ENCODE data around the gene KLF3.

KLF3 gene

DNA sequence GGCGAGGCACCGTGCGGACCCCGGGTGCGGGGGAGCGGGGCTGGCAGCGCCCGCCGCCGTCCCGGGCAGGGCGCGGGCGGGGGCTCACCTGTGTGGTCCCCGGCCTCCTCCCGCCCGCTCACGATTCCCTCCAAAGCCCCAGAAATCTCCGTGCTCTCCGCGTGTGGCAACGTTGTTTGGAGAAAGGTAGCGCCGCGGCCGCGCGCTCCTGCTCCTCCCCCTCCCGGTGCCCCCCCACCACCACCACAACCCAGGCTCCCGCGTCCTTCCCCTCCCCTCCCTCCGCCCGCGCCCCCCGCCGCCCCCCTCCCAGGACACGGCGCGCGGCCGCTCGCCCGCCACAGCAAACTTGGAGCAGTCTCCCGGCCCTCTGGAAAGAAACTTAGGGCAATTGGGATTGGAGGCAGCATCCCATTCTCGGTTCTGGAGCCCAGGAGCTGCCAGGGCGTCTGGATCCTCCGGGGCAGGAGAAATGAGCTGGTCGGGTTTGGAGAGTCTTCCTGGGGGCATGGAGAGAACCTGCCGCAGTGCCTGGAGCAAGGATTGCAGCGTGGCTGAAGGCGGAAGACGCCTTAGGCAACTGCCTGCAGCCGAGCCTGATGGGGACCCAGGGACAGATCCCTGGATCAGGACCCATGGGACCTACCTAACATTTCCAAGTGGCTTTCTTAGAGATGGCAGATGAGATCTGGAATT, 855 bp downstream of the KLF3 start:
- Mint-ChIP-seq H3K36me3 (no peaks in the 10 kb centered on the region), H3K27me3 (no peaks in the 10 kb centered on the region), H3K4me3 (peak overlapping the region; percentile 83 to 88), H3K4me1 (peaks cover 40 to 55% of the 10 kb centered on the region in 2 donors), H3K27ac (peak overlapping the region; percentile 81), H3K9me3 (peaks cover 0 to 4% of the 10 kb centered on the region in 2 donors)
- ATAC-seq (replicated peaks) (peak in 1 of 2 donors; percentile 2), DNase-seq (no peak)

DNA sequence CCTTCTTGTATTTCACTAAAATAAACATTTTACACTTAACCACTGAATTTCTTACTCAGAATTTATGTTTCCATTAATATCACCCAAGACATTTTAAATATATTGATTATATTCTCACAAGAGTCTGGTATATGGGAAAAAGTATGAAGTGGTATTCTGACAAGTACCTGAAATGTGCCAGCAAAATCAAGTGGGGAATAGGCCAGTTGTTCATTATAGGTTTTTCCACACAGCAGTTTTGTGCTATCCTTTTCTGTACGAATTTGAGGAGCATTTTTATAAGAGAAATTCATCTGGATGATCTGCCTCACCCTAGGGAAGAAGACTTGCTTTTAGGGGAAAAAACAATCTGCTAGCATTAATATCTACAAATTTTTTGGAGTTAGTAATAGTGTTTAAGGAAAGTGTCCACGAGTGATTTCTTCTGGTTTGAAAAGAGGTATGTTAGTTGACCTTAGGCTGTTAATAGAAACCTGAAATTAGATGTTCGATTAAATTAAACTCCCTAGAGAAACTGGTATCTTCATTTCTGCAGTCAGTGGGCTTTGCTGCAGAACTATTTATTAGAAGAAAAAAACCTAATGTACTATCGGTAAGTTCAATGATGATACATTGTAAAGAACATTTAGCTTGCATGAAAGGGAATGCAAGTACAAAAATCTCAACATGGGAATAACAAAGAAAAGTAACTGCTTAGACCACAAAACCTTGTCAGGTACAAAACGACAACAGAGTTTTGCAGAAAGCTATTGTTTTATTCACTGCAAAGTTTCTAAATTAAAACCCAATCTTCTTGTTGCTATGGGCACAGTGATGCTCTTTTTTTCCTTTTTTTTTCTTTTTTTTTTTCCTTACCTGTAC, 1.8 kb downstream of the KLF3 start:
- Mint-ChIP-seq H3K27me3 (no peaks in the 10 kb centered on the region), H3K4me3 (peak overlapping the region; percentile 29 to 88), H3K27ac (peak overlapping the region; percentile 25), H3K4me1 (peaks cover 42 to 62% of the 10 kb centered on the region in 2 donors), H3K9me3 (peaks cover 0 to 2% of the 10 kb centered on the region in 2 donors), H3K36me3 (no peaks in the 10 kb centered on the region)
- DNase-seq (no peak), ATAC-seq (replicated peaks) (no peak)

DNA sequence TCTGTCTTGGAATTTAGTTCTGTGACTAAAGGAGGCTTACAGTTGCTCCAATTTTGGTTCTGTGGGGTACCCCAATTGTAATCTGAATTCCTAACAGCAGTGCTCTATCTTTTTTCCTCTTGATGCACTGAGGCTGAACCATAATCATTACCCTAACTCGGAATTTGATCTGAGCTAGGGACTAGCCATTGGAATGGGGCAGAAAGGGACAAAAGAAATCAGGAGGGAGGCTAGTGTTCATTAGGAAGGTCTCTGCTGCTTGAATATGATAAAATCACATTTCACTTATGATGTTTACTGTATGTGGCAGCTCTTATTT, 2.7 kb downstream of the KLF3 start:
- Mint-ChIP-seq H3K27ac (no peak overlapping the region), H3K4me3 (peak overlapping the region; percentile 73 to 74), H3K27me3 (no peaks in the 10 kb centered on the region), H3K9me3 (no peaks in the 10 kb centered on the region), H3K4me1 (peaks cover 47 to 65% of the 10 kb centered on the region in 2 donors), H3K36me3 (no peaks in the 10 kb centered on the region)
- ATAC-seq (replicated peaks) (no peak), DNase-seq (no peak)

DNA sequence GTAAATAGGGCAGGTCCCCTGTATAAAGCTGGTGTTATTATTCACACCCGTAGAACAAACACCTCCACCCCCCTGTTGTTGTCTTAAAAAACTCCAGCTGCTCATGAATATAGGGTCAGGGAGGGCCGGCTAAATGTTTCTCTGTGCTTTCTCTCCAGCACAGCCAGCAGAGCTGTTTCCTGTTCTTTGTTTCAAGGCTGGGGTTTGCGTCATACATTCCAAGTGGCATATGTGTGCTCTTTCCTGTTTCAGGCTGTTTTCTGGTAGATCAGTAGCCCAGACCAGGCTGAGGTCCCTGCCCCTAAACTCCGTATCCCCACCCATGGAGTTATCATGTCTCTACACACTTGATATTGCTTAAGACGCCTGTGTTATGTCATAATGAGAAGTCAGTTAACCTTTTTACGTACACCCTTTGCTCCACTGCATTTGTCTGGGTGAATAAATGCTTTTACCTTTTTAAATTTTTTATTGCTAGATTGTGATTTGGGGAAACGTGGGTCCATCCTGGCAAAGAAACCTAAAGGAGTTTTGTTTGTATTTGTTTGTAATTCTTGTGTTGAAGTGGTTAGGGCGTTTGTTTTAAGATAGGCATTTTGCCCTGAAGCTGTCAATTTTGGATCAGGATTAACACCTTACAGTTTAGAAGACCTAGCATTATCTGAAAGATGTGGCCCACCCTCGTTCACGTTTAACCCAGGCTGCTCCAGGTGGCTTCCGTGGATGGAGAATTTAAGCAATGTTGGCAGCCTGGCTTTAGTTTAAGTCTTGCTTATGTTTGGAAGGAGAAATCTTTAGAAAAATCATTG, 3.3 kb downstream of the KLF3 start:
- ATAC-seq (replicated peaks): peak; percentile 7 to 18
- peak overlapping the region; percentile 70 for H3K27ac Mint-ChIP-seq
- no peaks in the 10 kb centered on the region for H3K27me3 Mint-ChIP-seq
- no peak for DNase-seq
- H3K4me3 Mint-ChIP-seq: peak overlapping the region; percentile 73 to 74
- H3K36me3 Mint-ChIP-seq: no peaks in the 10 kb centered on the region
- H3K9me3 Mint-ChIP-seq: no peaks in the 10 kb centered on the region
- H3K4me1 Mint-ChIP-seq: peaks cover 50 to 65% of the 10 kb centered on the region in 2 donors

DNA sequence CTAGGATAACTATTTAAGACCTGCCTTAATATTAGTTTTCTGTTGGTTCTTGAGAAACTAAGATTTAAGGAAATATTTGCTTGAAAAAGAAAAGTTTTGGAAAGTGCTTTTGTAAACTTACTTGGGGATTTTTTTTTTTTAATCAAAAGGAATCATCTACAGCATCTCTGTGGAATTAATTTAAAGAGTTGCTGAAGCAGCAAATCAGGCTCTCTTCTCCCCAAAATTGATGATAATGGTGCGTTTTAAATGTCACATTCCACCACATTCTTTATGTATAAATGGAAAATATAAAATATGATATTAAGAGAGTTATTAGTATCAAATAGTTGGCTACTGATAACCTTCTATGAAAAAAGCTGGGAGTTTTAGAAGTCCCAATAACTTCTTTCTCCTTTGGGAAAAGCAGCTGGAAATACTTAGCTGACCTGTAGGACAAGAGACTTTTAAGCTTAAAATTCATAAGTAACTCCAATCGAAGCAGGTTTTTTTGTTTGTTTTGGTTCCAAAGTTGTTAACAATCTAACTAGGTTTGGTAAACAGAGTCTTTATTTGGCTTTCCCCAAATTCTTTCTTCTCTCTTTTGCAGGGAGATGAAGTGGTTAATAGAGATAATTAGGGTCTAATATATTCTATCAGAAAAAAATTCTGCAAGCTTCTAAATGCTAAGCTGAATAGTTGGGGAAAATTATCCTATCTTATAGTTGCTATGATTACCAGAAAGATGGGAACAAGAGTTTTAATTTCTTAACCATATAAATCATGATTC, 4.4 kb downstream of the KLF3 start:
- H3K9me3 Mint-ChIP-seq: no peaks in the 10 kb centered on the region
- no peaks in the 10 kb centered on the region for H3K27me3 Mint-ChIP-seq
- no peak overlapping the region for H3K27ac Mint-ChIP-seq
- peaks cover 0 to 3% of the 10 kb centered on the region in 2 donors for H3K36me3 Mint-ChIP-seq
- H3K4me1 Mint-ChIP-seq: peaks cover 58 to 73% of the 10 kb centered on the region in 2 donors
- DNase-seq (no peak), ATAC-seq (replicated peaks) (no peak)
- no peak overlapping the region for H3K4me3 Mint-ChIP-seq

DNA sequence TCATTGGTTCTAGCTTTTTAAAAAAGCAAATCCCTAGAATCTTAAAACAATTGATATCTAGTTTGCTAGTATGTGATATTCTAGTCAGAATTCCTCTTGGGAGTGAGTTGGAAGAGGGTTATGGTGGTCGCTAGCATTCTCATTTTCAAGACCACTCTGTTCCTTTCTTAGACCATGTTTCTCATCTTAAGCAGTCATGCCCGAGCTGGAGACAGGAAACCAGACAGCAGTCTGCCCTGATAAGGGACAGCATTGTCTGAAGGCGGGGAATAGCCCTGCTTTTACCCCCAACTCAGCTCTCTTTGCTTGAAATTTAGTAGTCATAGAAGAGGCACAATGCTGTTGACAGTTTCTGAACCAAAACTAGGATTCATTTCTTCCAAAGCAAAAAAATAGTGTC, 5.2 kb downstream of the KLF3 start:
- no peaks in the 10 kb centered on the region for H3K9me3 Mint-ChIP-seq
- peaks cover 0 to 3% of the 10 kb centered on the region in 2 donors for H3K36me3 Mint-ChIP-seq
- ATAC-seq (replicated peaks) (no peak), DNase-seq (no peak)
- peaks cover 65 to 81% of the 10 kb centered on the region in 2 donors for H3K4me1 Mint-ChIP-seq
- no peak overlapping the region for H3K4me3 Mint-ChIP-seq
- peak overlapping the region; percentile 69 for H3K27ac Mint-ChIP-seq
- H3K27me3 Mint-ChIP-seq: no peaks in the 10 kb centered on the region

DNA sequence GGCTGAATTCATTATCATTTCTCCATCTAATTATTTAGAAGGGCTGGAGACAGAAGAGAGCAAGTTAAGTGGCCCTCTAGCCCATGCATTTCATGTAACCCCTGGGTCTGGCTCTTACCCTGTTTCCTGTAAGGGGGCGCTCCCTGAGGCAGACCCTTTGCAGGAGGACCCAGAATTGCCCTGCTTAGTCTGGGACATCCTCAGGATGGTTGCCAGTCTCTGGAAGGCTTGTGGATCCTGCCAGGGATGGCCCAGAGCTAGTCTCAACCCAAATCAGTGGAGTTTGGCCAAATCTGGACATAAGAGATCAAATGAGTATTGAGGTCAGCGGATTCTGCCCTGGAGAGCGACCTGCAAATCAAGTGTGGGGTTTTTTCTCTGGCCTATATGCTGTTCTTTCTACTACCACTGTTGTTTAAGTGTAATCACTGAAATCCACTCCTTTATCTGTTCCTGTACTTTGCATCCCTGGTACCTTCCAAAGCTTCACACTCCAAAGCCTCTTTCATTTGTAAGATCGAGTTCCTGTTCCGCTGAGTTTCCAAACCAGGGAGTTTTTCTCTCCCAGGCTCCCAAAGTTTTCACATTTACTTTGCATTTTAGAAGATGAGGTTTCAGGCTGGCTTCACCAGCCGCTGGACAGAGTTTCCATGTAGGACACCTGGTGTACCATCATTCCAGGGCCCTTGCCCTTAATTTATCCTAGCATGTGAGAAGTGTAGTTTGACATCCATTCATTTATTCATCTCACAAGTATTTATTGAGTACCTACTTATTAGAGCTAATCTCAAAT, 6.3 kb downstream of the KLF3 start:
- ATAC-seq (replicated peaks): no peak
- Mint-ChIP-seq H3K4me1 (peaks cover 72 to 88% of the 10 kb centered on the region in 2 donors), H3K27ac (peak overlapping the region; percentile 61), H3K27me3 (no peaks in the 10 kb centered on the region), H3K36me3 (peaks cover 0 to 3% of the 10 kb centered on the region in 2 donors), H3K9me3 (no peaks in the 10 kb centered on the region), H3K4me3 (peak overlapping the region; percentile 59 to 68)
- no peak for DNase-seq

DNA sequence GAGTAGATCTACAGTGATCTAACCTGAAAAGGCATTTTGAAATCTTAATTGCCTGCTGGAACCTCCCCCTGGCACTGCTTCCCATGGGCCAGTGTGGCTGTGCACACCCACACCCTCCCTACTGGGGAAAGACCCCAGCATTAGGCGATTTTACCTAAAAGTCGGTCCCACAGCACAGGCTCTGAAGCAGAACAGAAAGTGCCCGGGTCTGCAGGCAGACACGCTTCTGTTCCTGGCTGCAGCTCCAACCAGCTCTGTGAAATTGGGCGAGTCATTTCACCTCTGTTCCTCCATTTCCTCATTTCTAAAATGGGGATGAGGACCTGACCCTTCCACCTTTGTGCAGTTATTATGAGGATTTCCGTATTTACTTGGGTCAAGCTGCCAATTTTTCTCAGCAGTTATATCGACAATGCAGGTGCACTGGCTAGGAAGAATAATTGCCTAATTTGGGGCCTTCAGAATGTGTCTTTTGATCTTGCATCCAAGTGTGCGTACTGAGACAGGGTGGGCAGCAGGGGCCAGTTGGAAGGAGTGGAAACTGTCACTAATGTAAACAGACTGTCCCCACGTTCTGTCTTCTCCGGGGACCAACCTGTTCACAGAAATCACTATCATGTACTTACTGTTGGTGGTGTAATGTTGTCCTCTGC, 7.1 kb downstream of the KLF3 start:
- H3K9me3 Mint-ChIP-seq: no peaks in the 10 kb centered on the region
- H3K27ac Mint-ChIP-seq: peak overlapping the region; percentile 61
- no peaks in the 10 kb centered on the region for H3K27me3 Mint-ChIP-seq
- peaks cover 76 to 87% of the 10 kb centered on the region in 2 donors for H3K4me1 Mint-ChIP-seq
- ATAC-seq (replicated peaks): peak; percentile 66 to 71
- DNase-seq: peak; percentile 46
- peak overlapping the region; percentile 59 to 68 for H3K4me3 Mint-ChIP-seq
- peaks cover 0 to 3% of the 10 kb centered on the region in 2 donors for H3K36me3 Mint-ChIP-seq

DNA sequence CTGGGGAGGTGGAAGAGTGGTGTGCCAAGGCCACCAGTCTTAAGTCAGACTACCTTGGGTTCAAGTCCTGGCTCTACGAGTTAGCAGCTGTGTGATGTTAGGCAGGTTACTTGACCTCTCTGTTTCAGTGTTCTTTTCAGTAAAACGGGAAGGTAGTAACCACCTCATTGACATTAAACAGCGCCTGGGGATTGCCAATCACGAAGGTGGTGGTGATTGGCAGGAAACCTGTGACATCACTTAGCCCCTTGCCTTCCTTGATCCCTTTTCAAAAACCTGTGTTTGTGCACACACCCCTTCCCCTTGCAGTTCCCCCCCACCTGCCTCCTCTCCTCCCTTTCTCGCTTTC, 7.6 kb downstream of the KLF3 start:
- DNase-seq: no peak
- H3K27me3 Mint-ChIP-seq: no peaks in the 10 kb centered on the region
- H3K4me3 Mint-ChIP-seq: peak overlapping the region; percentile 59 to 68
- H3K4me1 Mint-ChIP-seq: peaks cover 74 to 82% of the 10 kb centered on the region in 2 donors
- H3K9me3 Mint-ChIP-seq: no peaks in the 10 kb centered on the region
- ATAC-seq (replicated peaks): no peak
- peaks cover 0 to 3% of the 10 kb centered on the region in 2 donors for H3K36me3 Mint-ChIP-seq
- peak overlapping the region; percentile 61 for H3K27ac Mint-ChIP-seq

DNA sequence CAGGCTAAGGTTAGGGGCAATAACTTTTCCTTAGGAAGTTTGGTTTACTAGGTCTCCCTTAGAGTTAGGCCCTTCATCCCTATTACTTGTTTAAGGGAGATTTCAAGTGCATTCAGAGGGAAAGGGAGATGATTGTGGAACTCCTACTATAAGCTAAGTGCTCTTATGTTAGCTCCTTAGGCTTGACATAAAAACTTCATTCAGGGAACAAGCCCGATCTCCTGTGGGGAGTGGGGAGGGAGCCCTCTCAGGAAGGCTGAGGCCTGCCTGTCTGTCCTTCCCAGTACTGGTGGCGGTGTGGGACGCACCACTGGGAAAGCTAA, 8.0 kb downstream of the KLF3 start:
- DNase-seq: no peak
- H3K4me1 Mint-ChIP-seq: peaks cover 70 to 77% of the 10 kb centered on the region in 2 donors
- H3K27ac Mint-ChIP-seq: peak overlapping the region; percentile 93
- H3K9me3 Mint-ChIP-seq: no peaks in the 10 kb centered on the region
- H3K4me3 Mint-ChIP-seq: peak overlapping the region in 1 of 2 donors; percentile 68
- no peak for ATAC-seq (replicated peaks)
- peaks cover 0 to 3% of the 10 kb centered on the region in 2 donors for H3K36me3 Mint-ChIP-seq
- no peaks in the 10 kb centered on the region for H3K27me3 Mint-ChIP-seq

DNA sequence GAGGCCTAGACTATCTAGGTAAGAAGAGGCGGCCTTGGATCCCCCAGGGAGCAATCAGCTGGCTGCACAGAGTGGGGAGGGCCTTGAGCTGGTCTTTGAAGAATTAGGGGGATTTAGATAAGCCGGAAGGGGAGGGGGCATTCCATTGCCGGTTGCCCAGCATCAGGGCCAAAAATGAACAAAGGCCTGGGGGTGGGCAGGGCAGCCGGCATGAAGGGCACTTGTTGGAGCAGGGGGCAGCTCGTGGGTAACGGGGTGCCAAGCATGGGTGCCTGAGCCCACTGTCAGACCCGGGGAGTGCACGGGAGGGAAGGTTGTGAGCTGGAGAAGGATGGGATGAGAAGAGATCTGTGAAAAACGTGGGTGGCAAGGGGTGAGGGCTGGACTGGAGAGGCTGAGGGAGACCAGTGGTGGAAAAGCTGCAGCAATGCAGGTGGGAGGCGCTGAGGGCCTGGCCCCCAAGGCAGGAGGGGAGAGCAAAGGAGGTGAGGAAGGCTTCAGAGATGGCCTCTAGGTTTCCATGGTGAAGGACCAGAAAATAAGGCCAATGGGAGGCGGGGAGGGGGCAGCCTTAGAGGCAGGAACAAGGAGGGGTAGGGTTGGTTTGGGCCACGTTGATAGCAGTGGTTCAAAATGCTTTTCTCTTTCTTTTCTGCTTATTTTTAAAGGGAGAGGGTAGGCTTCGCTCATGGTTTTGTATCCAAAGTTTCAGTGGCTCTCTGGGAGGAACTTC, 8.6 kb downstream of the KLF3 start:
- peak overlapping the region; percentile 26 to 32 for H3K4me3 Mint-ChIP-seq
- H3K4me1 Mint-ChIP-seq: peaks cover 68 to 76% of the 10 kb centered on the region in 2 donors
- peaks cover 0 to 3% of the 10 kb centered on the region in 2 donors for H3K36me3 Mint-ChIP-seq
- H3K27ac Mint-ChIP-seq: peak overlapping the region; percentile 93
- no peak for DNase-seq
- ATAC-seq (replicated peaks): no peak
- no peaks in the 10 kb centered on the region for H3K27me3 Mint-ChIP-seq
- H3K9me3 Mint-ChIP-seq: no peaks in the 10 kb centered on the region

DNA sequence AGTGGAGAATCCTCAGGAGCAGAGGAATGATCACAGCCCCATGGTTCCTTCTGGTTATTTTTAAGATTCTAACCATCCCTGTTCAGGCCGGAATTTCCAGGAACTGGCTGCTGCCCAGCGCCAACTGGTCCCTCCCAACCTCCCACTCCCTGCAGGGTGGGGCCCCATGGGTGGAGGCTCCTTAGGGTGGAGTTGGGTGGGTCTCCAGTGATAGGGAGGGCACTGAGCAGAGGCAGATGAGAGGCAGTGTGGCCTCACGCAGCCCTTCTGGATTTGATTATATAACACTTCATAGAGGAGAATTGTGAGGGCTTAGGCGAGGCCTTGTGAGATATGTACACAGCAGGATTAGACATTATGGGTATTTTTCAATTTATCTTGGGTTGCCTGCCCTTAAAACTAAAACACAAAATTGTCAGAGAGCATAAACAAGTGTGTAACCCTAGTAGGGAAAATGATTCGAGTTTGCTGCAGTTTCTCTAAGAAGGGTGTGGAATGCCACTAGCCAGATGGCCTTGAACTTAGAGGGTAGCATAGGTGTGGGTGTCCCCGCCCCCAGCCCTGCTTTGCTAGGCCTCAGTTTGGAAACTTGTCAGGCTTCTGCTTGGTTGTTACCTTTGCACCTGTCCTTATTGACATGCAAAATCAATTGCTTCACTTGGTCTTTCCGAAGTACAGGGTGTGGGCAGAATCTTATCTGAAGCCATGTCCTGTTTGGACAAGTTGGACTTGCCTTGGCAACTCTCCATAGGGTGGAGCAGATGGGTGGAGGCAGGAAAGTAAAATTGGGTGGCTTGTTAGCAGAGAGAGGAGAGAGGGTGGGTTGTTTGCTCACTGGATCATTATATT, 9.4 kb downstream of the KLF3 start:
- Mint-ChIP-seq H3K36me3 (peaks cover 0 to 3% of the 10 kb centered on the region in 2 donors), H3K4me1 (peaks cover 71 to 76% of the 10 kb centered on the region in 2 donors), H3K4me3 (no peak overlapping the region), H3K9me3 (no peaks in the 10 kb centered on the region), H3K27me3 (no peaks in the 10 kb centered on the region), H3K27ac (peak overlapping the region; percentile 93)
- ATAC-seq (replicated peaks): no peak
- DNase-seq: no peak
